Dendritic cell treated with granulocyte-macrophage colony-stimulating factor and Interleukin-4, amounts not matched to agents 40 ng/mL and 50 ng/mL, for 4 days (primary cell): Measurements from ENCODE around the gene NINL.
"Not testable (repeated sequence)": the region's sequence is repeated elsewhere in the genome, so short reads cannot be mapped to it uniquely, and the experiment has no call there.

Source experiments
- H3K27ac Mint-ChIP-seq: one replicate; pipeline ENCODE4 v1.8.0; 2022; ENCODE audit warnings: mild to moderate bottlenecking, mixed read lengths
- H3K27me3 Mint-ChIP-seq: one replicate; pipeline ENCODE4 v1.8.0; 2022; ENCODE audit warnings: mild to moderate bottlenecking, mixed read lengths
- H3K36me3 Mint-ChIP-seq: one replicate; pipeline ENCODE4 v1.8.0; 2022; ENCODE audit warnings: low read depth, mixed read lengths
- H3K4me1 Mint-ChIP-seq: one replicate; pipeline ENCODE4 v1.8.0; 2022; ENCODE audit warnings: low read depth, mixed read lengths
- H3K4me3 Mint-ChIP-seq: one replicate; pipeline ENCODE4 v1.8.0; 2022; ENCODE audit warnings: mild to moderate bottlenecking, moderate library complexity, mixed read lengths
- H3K9me3 Mint-ChIP-seq: one replicate; pipeline ENCODE4 v1.8.0; 2022; ENCODE audit warnings: mixed read lengths
- intact Hi-C: fragments of 100-400 bp; cut with micrococcal nuclease; formaldehyde crosslinking; loops from one replicate; pipeline ENCODE4 v1.15.0; 2022

Gene NINL

DNA sequence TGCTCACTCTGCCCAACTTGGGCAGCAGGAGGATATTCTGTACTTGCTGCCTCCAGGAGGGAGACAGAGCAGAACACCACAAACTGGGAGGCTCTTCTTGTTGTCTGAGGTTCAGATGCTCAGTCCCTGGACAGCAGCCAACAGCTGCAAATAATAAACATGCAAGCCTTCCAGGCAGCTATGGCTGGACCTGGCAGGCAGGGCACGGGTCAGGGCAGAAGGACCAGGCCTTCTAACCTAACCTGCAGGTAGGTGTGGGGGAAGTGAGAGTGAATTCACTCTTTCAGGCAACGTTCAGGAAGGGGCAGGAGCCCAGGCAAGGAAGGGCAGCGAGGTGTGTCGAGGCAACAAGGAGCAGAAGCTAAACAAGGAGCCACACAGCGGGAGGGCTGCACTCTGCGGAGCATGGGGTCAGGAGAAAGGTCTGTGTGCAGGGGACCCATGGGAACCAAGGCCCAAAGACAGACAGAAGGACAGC is 31.5 kb downstream of the NINL start:
- Mint-ChIP-seq H3K4me3 (no peak overlapping the region), H3K9me3 (no peaks in the 10 kb centered on the region), H3K4me1 (no peaks in the 10 kb centered on the region), H3K36me3 (no peaks in the 10 kb centered on the region), H3K27ac (no peak overlapping the region), H3K27me3 (peaks cover 2% of the 10 kb centered on the region)
- intact Hi-C loops, result no loop called here

DNA sequence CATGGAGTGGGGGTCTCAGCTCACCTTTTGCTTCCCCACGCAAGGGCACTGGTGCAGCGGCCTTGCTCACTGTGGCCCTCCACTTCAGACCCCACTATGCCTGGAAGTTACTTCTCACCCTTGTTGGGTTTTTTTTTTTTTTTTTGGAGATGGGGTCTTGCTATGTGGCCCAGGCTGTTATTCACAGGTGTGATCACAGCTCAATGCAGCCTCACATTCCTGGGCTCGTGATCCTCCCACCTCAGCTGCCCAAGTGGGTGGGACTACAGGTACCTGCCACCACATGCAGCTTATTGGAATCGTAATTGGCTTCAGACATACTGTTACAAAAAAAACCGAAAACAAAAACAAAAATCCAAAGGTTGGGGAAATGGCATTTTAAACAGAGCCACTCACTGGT is 32.4 kb downstream of the NINL start:
- Mint-ChIP-seq H3K27ac (no peak overlapping the region), H3K4me1 (no peaks in the 10 kb centered on the region), H3K27me3 (peaks cover 2% of the 10 kb centered on the region), H3K4me3 (no peak overlapping the region), H3K9me3 (no peaks in the 10 kb centered on the region), H3K36me3 (no peaks in the 10 kb centered on the region)
- intact Hi-C loops, result no loop called here

DNA sequence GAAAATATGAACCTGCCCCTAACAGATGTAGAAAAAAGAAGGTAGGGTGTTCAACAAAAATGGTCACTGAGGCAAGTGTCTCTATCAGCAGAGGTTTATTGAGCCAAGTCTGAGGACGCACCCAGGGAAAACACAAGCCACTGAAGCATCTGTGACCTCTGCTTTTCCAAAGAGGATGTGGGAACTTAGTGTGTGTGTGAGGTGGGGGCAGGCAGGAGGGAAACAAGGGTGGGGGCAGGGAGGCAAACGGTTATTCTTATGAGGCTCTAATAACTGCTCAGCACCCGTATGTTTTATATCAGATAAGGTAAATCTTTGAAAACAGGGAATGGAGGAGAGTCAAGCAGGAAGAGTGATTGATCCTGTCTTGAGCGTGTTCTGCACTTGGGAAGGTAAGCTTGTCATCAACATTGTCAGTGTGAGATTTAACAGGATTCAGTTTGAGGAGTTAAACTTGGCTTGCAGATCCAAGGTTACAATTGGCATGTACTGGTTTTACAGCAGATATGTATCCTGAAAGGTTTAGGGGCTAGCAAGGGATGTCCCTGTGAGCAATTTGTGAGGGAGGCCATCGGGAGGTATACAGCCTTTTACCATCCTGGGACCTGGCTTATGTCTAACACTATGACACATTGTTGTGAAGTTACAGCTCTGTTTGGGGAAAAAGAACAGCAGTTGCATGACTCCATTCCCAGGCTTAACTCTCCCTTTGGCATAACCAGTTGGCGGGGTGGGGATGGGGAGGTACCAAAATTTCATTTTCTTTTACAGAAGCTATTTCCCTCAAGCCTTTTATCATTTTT is 33.7 kb downstream of the NINL start:
- Mint-ChIP-seq H3K27me3 (peaks cover 3% of the 10 kb centered on the region), H3K9me3 (no peaks in the 10 kb centered on the region), H3K36me3 (no peaks in the 10 kb centered on the region), H3K4me3 (no peak overlapping the region), H3K4me1 (no peaks in the 10 kb centered on the region), H3K27ac (no peak overlapping the region)
- intact Hi-C loops, result no loop called here

DNA sequence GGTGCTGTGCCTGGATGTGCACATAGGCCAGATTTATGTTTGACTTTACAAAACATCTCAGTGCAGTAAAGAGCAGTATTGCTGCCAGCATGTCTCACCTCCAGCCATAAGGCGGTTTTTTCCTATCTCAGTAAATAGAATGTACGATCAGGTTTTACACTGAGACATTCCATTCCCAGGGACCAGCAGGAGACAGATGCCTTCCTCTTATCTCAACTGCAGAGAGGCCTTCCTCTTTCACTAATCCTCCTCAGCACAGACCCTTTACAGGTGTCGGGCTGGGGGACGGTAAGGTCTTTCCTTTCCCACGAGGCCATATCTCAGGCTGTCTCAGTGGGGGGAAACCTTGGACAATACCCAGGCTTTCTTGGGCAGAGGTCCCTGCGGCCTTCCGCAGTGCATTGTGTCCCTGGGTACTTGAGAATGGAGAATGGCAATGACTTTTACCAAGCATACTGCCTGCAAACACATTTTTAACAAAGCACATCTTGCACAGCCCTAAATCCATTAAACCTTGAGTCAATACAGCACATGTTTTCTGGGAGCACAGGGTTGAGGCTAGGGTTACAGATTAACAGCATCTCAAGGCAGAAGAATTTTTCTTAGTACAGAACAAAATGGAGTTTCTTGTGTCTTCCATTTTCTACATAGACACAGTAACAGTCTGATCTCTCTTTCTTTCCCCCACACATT is 34.5 kb downstream of the NINL start:
- intact Hi-C loops, H3K4me3 Mint-ChIP-seq, H3K4me1 Mint-ChIP-seq: not testable (repeated sequence)

DNA sequence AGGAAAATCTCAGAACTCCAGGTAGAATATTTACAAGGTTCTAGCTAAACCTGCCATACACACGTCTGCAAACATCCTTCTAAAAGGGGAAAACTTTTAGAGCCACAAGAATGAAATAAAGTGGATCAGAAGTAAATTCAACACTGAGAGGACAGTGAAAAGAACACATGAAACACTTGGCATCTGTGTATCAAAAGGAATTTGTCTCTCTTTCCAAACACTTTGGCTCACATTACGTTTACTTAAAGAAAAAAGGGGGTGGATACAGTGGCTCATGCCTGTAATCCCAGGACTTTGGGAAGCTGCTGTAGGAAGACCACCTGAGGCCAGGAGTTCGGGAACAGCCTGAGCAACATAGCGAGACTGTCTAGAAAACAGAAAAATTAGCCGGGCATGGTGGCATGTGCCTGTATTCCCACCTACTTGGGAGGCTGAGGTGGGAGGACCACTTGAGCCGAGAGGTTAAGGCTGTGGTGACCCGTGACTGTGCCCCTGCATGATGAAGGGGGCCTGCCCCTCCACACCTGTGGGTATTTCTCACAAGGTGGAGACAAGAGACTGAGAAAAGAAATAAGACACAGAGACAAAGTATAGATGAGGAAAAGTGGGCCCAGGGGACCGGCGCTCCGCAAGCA is 35.4 kb downstream of the NINL start:
- H3K36me3 Mint-ChIP-seq, result no peaks in the 10 kb centered on the region
- H3K9me3 Mint-ChIP-seq, result no peaks in the 10 kb centered on the region
- no peak overlapping the region for H3K4me3 Mint-ChIP-seq
- H3K27ac Mint-ChIP-seq, result no peak overlapping the region
- H3K4me1 Mint-ChIP-seq, result no peaks in the 10 kb centered on the region
- intact Hi-C loops, result no loop called here
- H3K27me3 Mint-ChIP-seq, result peaks cover 3% of the 10 kb centered on the region

More for the DNA sequence above, 34.5 kb downstream of the NINL start:
- H3K27me3 Mint-ChIP-seq, H3K27ac Mint-ChIP-seq, H3K36me3 Mint-ChIP-seq, H3K9me3 Mint-ChIP-seq: not testable (repeated sequence)

DNA sequence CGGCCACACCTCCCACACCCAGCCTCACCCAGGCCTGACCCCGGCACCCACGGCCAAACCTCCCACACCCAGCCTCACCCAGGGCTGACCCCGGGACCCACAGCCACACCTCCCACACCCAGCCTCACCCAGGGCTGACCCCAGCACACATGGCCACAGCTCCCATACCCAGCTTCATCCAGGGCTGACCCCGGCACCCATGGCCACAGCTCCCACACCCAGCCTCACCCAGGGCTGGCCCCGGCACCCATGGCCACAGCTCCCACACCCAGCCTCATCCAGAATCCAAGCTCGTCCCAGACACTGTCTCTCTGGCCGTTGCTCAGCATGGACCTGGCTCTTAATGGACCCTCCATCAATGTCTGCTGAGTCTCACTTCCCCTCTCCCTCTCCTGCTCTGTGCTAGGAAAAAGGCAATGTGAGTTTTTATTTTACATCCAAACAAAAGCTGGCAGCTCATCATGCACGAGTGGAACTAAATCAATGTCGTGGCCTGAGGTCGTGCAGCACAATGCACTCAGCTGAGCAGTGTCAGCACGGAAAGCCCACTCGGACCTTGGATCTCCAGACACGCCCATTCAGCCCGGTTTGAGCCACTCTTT is 36.1 kb downstream of the NINL start:
- intact Hi-C loops, result no loop called here
- H3K9me3 Mint-ChIP-seq, result no peaks in the 10 kb centered on the region
- H3K27me3 Mint-ChIP-seq, result peaks cover 3% of the 10 kb centered on the region
- no peaks in the 10 kb centered on the region for H3K4me1 Mint-ChIP-seq
- no peak overlapping the region for H3K27ac Mint-ChIP-seq
- no peaks in the 10 kb centered on the region for H3K36me3 Mint-ChIP-seq
- H3K4me3 Mint-ChIP-seq, result no peak overlapping the region

DNA sequence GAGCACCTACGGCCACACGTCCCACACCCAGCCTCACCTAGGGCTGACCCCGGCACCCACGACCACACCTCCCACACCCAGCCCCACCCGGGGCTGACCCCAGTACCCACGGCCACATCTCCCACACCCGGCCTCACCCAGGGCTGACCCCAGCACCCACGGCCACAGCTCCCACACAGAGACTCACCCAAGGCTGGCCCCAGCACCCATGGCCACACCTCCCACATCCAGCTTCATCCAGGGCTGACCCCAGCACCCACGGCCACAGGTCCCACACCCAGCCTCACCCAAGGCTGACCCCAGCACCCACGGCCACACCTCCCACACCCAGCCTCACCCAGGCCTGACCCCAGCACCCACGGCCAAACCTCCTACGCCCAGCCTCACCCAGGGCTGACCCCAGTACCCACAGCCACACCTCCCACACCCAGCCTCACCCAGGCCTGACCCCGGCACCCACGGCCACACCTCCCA is 36.7 kb downstream of the NINL start:
- Mint-ChIP-seq H3K36me3 (no peaks in the 10 kb centered on the region), H3K4me3 (no peak overlapping the region), H3K4me1 (no peaks in the 10 kb centered on the region), H3K9me3 (no peaks in the 10 kb centered on the region), H3K27ac (no peak overlapping the region), H3K27me3 (peaks cover 3% of the 10 kb centered on the region)
- intact Hi-C loops, result no loop called here

DNA sequence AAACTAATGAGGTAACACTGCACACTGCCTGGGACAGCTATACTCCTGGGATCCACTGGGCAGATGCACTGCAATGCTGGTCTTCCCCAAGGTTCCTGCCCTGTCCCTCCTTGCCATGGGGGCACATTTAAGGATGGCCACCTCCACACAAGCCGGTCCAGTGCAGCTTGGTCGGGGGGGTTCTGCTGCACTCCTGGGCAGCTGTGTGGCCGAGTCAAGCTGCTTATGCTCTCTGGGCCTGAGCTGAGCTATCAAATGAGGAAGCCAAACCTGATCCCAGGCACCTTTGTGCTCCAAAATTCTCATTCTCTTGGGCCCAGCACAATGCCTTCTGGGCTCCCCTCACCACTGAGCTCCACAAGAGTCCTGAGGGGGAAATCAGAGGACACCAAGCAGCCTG is 37.3 kb downstream of the NINL start:
- intact Hi-C loops, result no loop called here
- H3K36me3 Mint-ChIP-seq, result no peaks in the 10 kb centered on the region
- H3K9me3 Mint-ChIP-seq, result no peaks in the 10 kb centered on the region
- H3K4me3 Mint-ChIP-seq, result no peak overlapping the region
- H3K27ac Mint-ChIP-seq, result no peak overlapping the region
- no peaks in the 10 kb centered on the region for H3K4me1 Mint-ChIP-seq
- peaks cover 3% of the 10 kb centered on the region for H3K27me3 Mint-ChIP-seq

DNA sequence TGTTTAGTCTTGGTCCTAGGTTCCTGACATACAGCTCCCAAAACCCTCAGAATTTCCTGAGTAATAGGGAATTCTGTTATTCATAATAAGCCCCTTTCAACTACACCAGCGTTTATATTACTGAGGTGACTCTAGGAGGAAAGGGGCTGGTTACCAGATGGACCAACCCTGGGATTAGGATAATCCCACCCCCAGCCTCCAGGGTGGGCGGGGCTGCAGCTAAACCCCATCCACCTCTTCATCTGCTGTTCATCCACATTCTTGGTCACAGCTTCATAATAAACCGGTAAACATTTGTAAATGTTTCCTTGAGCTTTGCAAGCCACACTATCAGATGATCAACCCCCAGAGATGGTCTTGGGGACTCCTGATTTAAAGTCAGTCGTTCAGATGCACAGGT is 38.3 kb downstream of the NINL start:
- H3K4me1 Mint-ChIP-seq, result peaks cover 3% of the 10 kb centered on the region
- intact Hi-C loops, result no loop called here
- no peaks in the 10 kb centered on the region for H3K36me3 Mint-ChIP-seq
- no peak overlapping the region for H3K4me3 Mint-ChIP-seq
- H3K27me3 Mint-ChIP-seq, result peaks cover 3% of the 10 kb centered on the region
- H3K9me3 Mint-ChIP-seq, result no peaks in the 10 kb centered on the region
- H3K27ac Mint-ChIP-seq, result no peak overlapping the region

DNA sequence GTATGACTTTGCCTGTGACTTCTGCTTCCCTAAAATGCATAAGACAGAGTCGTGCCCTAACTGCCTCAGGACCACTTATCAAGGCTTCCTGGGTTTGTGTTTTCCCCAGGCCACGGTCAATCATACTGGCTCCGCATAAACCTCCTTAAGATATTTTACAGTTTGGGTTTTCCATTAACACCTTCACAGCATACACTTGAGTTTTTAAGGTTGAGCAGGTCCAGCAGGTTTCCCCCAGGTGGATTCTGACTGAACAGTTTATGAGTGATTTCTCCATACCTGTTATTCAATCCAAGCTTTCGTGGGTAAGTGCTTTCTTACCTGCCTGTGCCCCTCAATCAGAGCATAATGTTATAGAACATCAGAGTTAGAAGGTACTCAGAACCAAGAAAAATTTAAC is 39.3 kb downstream of the NINL start:
- H3K9me3 Mint-ChIP-seq, result no peaks in the 10 kb centered on the region
- no peak overlapping the region for H3K27ac Mint-ChIP-seq
- H3K4me1 Mint-ChIP-seq, result peaks cover 9% of the 10 kb centered on the region
- H3K4me3 Mint-ChIP-seq, result no peak overlapping the region
- no peaks in the 10 kb centered on the region for H3K36me3 Mint-ChIP-seq
- intact Hi-C loops, result no loop called here
- H3K27me3 Mint-ChIP-seq, result peaks cover 1% of the 10 kb centered on the region

DNA sequence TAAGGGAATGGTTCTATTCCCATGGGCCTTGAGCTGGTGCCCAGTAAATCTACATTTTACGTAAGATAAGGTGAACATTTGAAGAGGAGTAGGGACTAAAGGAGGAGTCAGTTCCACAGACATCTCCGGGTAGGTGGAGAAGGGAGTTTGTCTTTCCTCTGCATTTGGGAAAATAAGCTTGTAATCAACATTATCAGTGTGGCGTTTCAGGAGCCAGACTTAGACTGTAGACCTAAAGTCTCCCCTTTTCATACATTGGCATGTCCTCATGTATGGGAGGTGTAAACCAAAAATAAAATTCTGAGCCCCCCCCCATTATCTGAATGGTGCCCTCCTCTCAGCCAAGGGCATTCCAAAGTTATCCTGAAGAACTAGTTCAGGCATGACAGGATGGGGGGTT is 40.2 kb downstream of the NINL start:
- Mint-ChIP-seq H3K36me3 (no peaks in the 10 kb centered on the region), H3K9me3 (no peaks in the 10 kb centered on the region), H3K27me3 (peaks cover 1% of the 10 kb centered on the region), H3K4me1 (peaks cover 9% of the 10 kb centered on the region), H3K27ac (no peak overlapping the region), H3K4me3 (no peak overlapping the region)
- intact Hi-C loops, result no loop called here

DNA sequence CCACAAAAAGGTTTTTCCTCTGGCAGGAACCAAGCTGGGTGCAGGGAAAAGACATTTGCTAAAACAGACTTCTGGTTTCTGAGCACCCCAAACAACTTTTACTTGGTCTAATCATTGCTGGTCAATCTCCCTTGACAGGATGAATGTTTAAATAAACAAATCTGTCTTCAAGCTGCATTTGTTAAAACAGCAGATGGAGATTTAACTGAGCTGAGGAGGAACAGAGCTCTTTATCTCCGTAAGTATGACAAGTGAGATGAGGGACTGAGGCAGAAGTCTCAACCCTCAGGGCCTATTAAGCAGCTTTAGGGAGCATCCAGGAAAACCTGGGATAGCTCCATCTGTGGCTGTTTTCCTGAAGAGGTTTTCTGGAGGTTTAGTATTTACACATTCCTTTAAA is 40.6 kb downstream of the NINL start:
- Mint-ChIP-seq H3K27me3 (peaks cover 1% of the 10 kb centered on the region), H3K27ac (no peak overlapping the region), H3K9me3 (no peaks in the 10 kb centered on the region), H3K4me1 (peaks cover 9% of the 10 kb centered on the region), H3K36me3 (no peaks in the 10 kb centered on the region), H3K4me3 (no peak overlapping the region)
- intact Hi-C loops, result no loop called here

DNA sequence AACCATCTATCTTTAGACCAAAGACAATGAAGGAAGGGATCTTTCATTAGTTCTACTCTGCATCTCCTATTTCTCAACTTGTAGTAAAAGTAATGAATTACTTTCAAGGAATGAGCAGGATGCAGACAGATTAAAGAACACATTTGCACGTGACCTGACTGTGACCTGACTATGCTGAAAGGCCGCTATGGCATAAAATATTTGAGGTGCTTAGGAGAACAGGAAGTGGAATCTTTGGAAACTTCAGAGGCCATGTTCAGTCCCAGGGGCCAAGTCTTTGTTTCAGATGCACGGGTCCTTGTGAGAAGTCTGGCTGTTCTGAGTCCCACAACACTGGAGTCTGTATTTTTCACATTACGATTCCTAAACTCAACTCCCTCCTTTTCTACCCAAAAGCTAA is 41.0 kb downstream of the NINL start:
- peaks cover 9% of the 10 kb centered on the region for H3K4me1 Mint-ChIP-seq
- intact Hi-C loops, result no loop called here
- H3K9me3 Mint-ChIP-seq, result no peaks in the 10 kb centered on the region
- H3K27me3 Mint-ChIP-seq, result peaks cover 1% of the 10 kb centered on the region
- H3K36me3 Mint-ChIP-seq, result no peaks in the 10 kb centered on the region
- no peak overlapping the region for H3K4me3 Mint-ChIP-seq
- H3K27ac Mint-ChIP-seq, result no peak overlapping the region

DNA sequence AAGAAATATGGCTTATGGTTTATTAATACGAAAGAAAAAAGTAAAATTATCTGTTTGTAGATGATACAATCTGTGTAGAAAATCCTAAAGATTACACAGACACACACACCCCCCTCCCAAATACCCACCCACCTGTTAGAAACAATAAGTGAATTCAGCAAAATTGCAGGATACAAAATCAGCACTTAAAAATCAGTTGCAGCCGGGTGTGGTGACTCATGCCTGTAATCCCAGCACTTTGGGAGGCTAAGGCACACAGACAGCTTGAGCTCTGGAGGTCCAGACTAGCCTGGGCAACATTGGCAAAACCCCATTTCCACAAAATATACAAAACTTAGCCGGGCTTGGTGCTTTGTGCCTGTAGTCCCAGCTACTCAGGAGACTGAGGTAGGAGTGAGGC is 42.3 kb downstream of the NINL start:
- Mint-ChIP-seq H3K4me3 (no peak overlapping the region), H3K27me3 (peaks cover 1% of the 10 kb centered on the region), H3K4me1 (peaks cover 9% of the 10 kb centered on the region), H3K27ac (no peak overlapping the region), H3K36me3 (no peaks in the 10 kb centered on the region), H3K9me3 (no peaks in the 10 kb centered on the region)
- intact Hi-C loops, result no loop called here
